ENCODE results near the gene HACD1.

Gene HACD1

DNA sequence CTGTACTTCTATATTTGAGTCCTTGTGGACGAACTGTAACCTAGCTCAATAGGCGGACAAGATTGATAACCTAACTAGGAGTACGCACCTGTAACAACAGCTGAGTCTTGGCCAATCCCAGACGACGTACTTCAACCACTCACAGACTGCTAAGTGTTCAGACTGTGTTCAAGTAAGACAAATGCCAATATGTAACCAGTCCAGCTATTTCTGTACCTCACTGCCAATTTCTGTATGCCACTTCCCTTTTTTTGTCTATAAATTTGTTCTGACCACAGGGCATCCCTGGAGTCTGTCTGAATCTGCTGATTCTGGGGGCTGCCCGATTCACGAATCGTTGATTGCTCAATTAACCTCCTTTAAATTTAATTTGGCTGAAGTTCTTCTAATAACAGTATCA lies 32.2 kb downstream of the HACD1 start:
- POLR2A ChIA-PET = no interaction called here
- CTCF ChIA-PET = no interaction called here
- TF ChIP-seq MZF1 (tag by site-specific recombination; IDR thresholded peaks at IDR 0.05; ENCODE audit: borderline replicate concordance) (no peak), ZNF776 (tag by site-specific recombination; IDR thresholded peaks at IDR 0.05; ENCODE audit: borderline replicate concordance) (no peak), ZNF239 (tag by site-specific recombination; IDR thresholded peaks at IDR 0.05) (no peak), ZNF48 (tag by site-specific recombination; IDR thresholded peaks at IDR 0.05) (no peak), ZNF423 (tag by site-specific recombination; IDR thresholded peaks at IDR 0.05) (no peak), ZNF426 (tag by site-specific recombination; IDR thresholded peaks at IDR 0.05) (no peak), ZNF146 (tag by site-specific recombination; IDR thresholded peaks at IDR 0.05) (no peak), ZNF621 (tag by site-specific recombination; IDR thresholded peaks at IDR 0.05) (no peak), GLI4 (tag by site-specific recombination; IDR thresholded peaks at IDR 0.05) (no peak), ZNF600 (tag by site-specific recombination; IDR thresholded peaks at IDR 0.05) (no peak), ZNF701 (tag by site-specific recombination; IDR thresholded peaks at IDR 0.05) (no peak), ZNF768 (tag by site-specific recombination; IDR thresholded peaks at IDR 0.05) (no peak), ZNF274 (IDR thresholded peaks at IDR 0.05; ENCODE audit: low read length) (no peak), ZNF274 (tag by site-specific recombination; IDR thresholded peaks at IDR 0.05; ENCODE audit: borderline replicate concordance) (no peak)
- TF ChIP-seq, protein P1, sequence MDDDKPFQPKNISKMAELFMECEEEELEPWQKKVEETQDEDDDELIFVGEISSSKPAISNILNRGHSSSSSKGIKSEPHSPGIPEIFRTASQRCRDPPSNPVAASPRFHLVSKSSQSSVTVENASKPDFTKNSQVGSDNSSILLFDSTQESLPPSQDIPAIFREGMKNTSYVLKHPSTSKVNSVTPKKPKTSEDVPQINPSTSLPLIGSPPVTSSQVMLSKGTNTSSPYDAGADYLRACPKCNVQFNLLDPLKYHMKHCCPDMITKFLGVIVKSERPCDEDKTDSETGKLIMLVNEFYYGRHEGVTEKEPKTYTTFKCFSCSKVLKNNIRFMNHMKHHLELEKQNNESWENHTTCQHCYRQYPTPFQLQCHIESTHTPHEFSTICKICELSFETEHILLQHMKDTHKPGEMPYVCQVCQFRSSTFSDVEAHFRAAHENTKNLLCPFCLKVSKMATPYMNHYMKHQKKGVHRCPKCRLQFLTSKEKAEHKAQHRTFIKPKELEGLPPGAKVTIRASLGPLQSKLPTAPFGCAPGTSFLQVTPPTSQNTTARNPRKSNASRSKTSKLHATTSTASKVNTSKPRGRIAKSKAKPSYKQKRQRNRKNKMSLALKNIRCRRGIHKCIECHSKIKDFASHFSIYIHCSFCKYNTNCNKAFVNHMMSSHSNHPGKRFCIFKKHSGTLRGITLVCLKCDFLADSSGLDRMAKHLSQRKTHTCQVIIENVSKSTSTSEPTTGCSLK (tag by site-specific recombination; IDR thresholded peaks at IDR 0.05) = no peak
- TF ChIP-seq, protein P2, sequence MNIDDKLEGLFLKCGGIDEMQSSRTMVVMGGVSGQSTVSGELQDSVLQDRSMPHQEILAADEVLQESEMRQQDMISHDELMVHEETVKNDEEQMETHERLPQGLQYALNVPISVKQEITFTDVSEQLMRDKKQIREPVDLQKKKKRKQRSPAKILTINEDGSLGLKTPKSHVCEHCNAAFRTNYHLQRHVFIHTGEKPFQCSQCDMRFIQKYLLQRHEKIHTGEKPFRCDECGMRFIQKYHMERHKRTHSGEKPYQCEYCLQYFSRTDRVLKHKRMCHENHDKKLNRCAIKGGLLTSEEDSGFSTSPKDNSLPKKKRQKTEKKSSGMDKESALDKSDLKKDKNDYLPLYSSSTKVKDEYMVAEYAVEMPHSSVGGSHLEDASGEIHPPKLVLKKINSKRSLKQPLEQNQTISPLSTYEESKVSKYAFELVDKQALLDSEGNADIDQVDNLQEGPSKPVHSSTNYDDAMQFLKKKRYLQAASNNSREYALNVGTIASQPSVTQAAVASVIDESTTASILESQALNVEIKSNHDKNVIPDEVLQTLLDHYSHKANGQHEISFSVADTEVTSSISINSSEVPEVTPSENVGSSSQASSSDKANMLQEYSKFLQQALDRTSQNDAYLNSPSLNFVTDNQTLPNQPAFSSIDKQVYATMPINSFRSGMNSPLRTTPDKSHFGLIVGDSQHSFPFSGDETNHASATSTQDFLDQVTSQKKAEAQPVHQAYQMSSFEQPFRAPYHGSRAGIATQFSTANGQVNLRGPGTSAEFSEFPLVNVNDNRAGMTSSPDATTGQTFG (tag by site-specific recombination; IDR thresholded peaks at IDR 0.05; ENCODE audit: borderline replicate concordance) = no peak
- TF ChIP-seq, protein P3, sequence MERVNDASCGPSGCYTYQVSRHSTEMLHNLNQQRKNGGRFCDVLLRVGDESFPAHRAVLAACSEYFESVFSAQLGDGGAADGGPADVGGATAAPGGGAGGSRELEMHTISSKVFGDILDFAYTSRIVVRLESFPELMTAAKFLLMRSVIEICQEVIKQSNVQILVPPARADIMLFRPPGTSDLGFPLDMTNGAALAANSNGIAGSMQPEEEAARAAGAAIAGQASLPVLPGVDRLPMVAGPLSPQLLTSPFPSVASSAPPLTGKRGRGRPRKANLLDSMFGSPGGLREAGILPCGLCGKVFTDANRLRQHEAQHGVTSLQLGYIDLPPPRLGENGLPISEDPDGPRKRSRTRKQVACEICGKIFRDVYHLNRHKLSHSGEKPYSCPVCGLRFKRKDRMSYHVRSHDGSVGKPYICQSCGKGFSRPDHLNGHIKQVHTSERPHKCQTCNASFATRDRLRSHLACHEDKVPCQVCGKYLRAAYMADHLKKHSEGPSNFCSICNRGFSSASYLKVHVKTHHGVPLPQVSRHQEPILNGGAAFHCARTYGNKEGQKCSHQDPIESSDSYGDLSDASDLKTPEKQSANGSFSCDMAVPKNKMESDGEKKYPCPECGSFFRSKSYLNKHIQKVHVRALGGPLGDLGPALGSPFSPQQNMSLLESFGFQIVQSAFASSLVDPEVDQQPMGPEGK (tag by site-specific recombination; IDR thresholded peaks at IDR 0.05) = no peak
- TF ChIP-seq, protein P4, sequence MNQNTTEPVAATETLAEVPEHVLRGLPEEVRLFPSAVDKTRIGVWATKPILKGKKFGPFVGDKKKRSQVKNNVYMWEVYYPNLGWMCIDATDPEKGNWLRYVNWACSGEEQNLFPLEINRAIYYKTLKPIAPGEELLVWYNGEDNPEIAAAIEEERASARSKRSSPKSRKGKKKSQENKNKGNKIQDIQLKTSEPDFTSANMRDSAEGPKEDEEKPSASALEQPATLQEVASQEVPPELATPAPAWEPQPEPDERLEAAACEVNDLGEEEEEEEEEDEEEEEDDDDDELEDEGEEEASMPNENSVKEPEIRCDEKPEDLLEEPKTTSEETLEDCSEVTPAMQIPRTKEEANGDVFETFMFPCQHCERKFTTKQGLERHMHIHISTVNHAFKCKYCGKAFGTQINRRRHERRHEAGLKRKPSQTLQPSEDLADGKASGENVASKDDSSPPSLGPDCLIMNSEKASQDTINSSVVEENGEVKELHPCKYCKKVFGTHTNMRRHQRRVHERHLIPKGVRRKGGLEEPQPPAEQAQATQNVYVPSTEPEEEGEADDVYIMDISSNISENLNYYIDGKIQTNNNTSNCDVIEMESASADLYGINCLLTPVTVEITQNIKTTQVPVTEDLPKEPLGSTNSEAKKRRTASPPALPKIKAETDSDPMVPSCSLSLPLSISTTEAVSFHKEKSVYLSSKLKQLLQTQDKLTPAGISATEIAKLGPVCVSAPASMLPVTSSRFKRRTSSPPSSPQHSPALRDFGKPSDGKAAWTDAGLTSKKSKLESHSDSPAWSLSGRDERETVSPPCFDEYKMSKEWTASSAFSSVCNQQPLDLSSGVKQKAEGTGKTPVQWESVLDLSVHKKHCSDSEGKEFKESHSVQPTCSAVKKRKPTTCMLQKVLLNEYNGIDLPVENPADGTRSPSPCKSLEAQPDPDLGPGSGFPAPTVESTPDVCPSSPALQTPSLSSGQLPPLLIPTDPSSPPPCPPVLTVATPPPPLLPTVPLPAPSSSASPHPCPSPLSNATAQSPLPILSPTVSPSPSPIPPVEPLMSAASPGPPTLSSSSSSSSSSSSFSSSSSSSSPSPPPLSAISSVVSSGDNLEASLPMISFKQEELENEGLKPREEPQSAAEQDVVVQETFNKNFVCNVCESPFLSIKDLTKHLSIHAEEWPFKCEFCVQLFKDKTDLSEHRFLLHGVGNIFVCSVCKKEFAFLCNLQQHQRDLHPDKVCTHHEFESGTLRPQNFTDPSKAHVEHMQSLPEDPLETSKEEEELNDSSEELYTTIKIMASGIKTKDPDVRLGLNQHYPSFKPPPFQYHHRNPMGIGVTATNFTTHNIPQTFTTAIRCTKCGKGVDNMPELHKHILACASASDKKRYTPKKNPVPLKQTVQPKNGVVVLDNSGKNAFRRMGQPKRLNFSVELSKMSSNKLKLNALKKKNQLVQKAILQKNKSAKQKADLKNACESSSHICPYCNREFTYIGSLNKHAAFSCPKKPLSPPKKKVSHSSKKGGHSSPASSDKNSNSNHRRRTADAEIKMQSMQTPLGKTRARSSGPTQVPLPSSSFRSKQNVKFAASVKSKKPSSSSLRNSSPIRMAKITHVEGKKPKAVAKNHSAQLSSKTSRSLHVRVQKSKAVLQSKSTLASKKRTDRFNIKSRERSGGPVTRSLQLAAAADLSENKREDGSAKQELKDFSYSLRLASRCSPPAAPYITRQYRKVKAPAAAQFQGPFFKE (tag by site-specific recombination; IDR thresholded peaks at IDR 0.05; ENCODE audit: borderline replicate concordance) = no peak
- Histone ChIP-seq H3K27ac (ENCODE audit: extremely low read depth, low read depth, low read length) (no peak overlapping the region), H3K36me3 (ENCODE audit: control insufficient read depth in 2 of 2, insufficient read depth in 1 of 2, low read length in 2 of 2) (no peaks in the 10 kb centered on the region), H3K9me3 (ENCODE audit: control insufficient read depth, insufficient read depth, low read depth, low read length) (no peaks in the 10 kb centered on the region), H3K4me1 (ENCODE audit: control insufficient read depth, insufficient read depth, low read length) (no peaks in the 10 kb centered on the region), H3K4me3 (ENCODE audit: low read depth, low read length) (no peak overlapping the region)
